ENCODE results near the gene ARMH4.

Gene ARMH4

GRCh38 chr14:58014778-58015177, 137.2 kb downstream of the ARMH4 start:
- no peak for DNase-seq

GRCh38 chr14:58002618-58003017, 149.4 kb downstream of the ARMH4 start:
- no peak for DNase-seq

GRCh38 chr14:57999979-58000378, 152.0 kb downstream of the ARMH4 start:
- DNase-seq: no peak

GRCh38 chr14:57999471-57999870, 152.5 kb downstream of the ARMH4 start:
- DNase-seq: no peak

GRCh38 chr14:57998766-57999165, 153.2 kb downstream of the ARMH4 start:
- no peak for DNase-seq

- DNase-seq: no peak
Observed at GRCh38 chr14:57991353-57991752, 160.7 kb downstream of the ARMH4 start.

- DNase-seq: no peak
Observed at GRCh38 chr14:57988445-57988844, 163.6 kb downstream of the ARMH4 start.

GRCh38 chr14:57987596-57988300, 164.3 kb downstream of the ARMH4 start:
- no peak for DNase-seq

GRCh38 chr14:57987051-57987450, 165.0 kb downstream of the ARMH4 start:
- no peak for DNase-seq

GRCh38 chr14:57982804-57983634, 169.0 kb downstream of the ARMH4 start:
- DNase-seq: no peak

GRCh38 chr14:57981817-57982560, 170.0 kb downstream of the ARMH4 start:
- DNase-seq: no peak

GRCh38 chr14:57979376-57980048, 172.5 kb downstream of the ARMH4 start:
- no peak for DNase-seq

- no peak for DNase-seq
Observed at GRCh38 chr14:57976701-57977100, 175.3 kb downstream of the ARMH4 start.

GRCh38 chr14:57974896-57975295, 177.1 kb downstream of the ARMH4 start:
- DNase-seq: no peak

- DNase-seq: no peak
Observed at GRCh38 chr14:57970594-57970993, 181.4 kb downstream of the ARMH4 start.

- no peak for DNase-seq
Observed at GRCh38 chr14:57970175-57970574, 181.8 kb downstream of the ARMH4 start.

- DNase-seq: no peak
Observed at GRCh38 chr14:57963071-57963470, 188.9 kb downstream of the ARMH4 start.

GRCh38 chr14:57962325-57963035, 189.5 kb downstream of the ARMH4 start:
- no peak for DNase-seq

GRCh38 chr14:57961786-57962060, 190.3 kb downstream of the ARMH4 start:
- no peak for DNase-seq

- no peak for DNase-seq
Observed at GRCh38 chr14:57960946-57961785, 190.8 kb downstream of the ARMH4 start.

GRCh38 chr14:57957441-57957840, 194.6 kb downstream of the ARMH4 start:
- no peak for DNase-seq

Measured in stimulated activated CD4-positive, alpha-beta T cell treated with anti-CD3 and anti-CD28 coated beads, Interleukin-4, amount 100 ng/mL, for 1 hour (primary cell).